ENCODE results near the gene SKP1. TPM values are rescaled to one million over a fixed set of nuclear protein-coding genes. Genes with fewer than 3 reads are reported as not detected.

The SKP1 gene
- total and polyA plus RNA-seq, 5 donors, result 459 to 698 (median 505) TPM

DNA sequence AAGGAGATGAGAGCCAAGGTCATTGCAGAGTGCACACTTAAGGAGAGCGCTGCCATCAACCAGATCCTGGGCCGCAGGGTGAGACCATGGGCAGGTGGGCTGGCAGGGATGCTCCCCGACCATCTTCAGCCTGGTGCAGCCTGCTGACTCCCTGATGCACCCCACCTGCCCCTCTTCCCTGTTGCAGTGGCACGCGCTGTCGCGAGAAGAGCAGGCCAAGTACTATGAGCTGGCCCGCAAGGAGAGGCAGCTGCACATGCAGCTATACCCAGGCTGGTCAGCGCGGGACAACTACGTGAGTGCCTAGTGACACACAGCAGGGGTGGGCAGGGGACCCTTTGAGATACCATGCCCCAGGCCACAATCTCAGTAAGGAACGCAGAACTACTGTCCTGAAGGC is 33.9 kb downstream of the SKP1 start:
- ATAC-seq (no peak), DNase-seq (no peak)

GRCh38 chr5:134142052-134142451 is 34.7 kb downstream of the SKP1 start:
- no peaks in the 10 kb centered on the region for H3K27me3 ChIP-seq (ENCODE audit: control insufficient read depth, insufficient read depth)
- H3K27ac ChIP-seq (ENCODE audit: low read length), result no peak overlapping the region
- H3K4me3 ChIP-seq (ENCODE audit: low read length), result no peak overlapping the region
- ATAC-seq (no peak), DNase-seq (peak in 1 of 3 donors; percentile 7)
- intact Hi-C loops (cut with DNase I), result loop anchor here (5.0 to 10.0 kb wide), 2 partner anchors 40 to 97 kb away; no protein-coding TSS in a partner anchor
- H3K4me1 ChIP-seq (ENCODE audit: control insufficient read depth, insufficient read depth, low read length), result peaks cover 3% of the 10 kb centered on the region
- WGBS, result 86% methylated on average over 5 of the region's 5 CpGs
- no peaks in the 10 kb centered on the region for H3K9me3 ChIP-seq (ENCODE audit: control insufficient read depth, low read length)

More for the DNA sequence above, 33.9 kb downstream of the SKP1 start:
- peaks cover 5% of the 10 kb centered on the region for H3K4me1 ChIP-seq (ENCODE audit: control insufficient read depth, insufficient read depth, low read length)
- intact Hi-C loops (cut with DNase I), result loop anchor here (5.0 to 10.0 kb wide), 2 partner anchors 41 to 98 kb away; no protein-coding TSS in a partner anchor
- WGBS, result 93% methylated on average over 12 of the region's 12 CpGs
- H3K4me3 ChIP-seq (ENCODE audit: low read length), result no peak overlapping the region
- no peaks in the 10 kb centered on the region for H3K27me3 ChIP-seq (ENCODE audit: control insufficient read depth, insufficient read depth)
- H3K27ac ChIP-seq (ENCODE audit: low read length), result no peak overlapping the region
- H3K9me3 ChIP-seq (ENCODE audit: control insufficient read depth, low read length), result no peaks in the 10 kb centered on the region

DNA sequence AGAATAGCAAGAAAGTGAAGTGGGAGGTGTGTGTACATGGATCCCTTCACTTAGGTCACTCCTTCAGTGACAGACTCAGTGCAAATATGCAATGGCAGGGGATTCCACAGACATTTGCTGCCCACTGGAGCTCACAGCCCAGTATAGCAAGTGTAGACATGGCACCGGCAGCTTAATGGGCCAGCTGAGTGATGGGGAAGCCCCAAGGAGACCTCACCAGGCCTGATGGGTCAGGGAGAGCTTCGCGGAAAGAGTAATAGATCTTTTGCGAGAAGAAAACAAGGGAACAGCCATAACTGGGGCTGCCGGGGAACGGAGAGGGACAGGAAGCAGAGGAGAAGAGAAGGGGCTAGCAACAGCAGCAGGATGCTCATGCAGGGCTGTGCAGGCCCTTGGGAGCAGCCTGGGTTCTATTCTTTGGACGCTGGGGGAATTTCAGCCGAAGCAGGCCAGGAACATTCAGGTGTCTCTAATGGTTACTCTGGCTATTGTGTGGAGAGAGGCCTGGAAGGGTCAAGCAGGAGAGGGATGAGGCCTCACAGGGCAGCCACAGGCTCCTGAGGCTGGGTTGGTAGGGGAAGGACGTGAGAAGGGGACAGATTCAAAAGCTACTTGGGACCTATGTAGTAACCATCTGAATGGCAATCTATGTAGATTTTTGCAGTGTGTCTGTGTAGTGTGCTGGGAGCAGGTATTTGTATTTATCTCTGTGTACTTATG is 35.3 kb downstream of the SKP1 start:
- no peak overlapping the region for H3K27ac ChIP-seq (ENCODE audit: low read length)
- DNase-seq, result peak in 1 of 3 donors; percentile 18
- WGBS, result 73% methylated on average over 9 of the region's 9 CpGs
- peaks cover 2% of the 10 kb centered on the region for H3K4me1 ChIP-seq (ENCODE audit: control insufficient read depth, insufficient read depth, low read length)
- no peak for ATAC-seq
- H3K9me3 ChIP-seq (ENCODE audit: control insufficient read depth, low read length), result no peaks in the 10 kb centered on the region
- intact Hi-C loops (cut with DNase I), result loop anchor here (5.0 to 10.0 kb wide), 2 partner anchors 39 to 97 kb away; no protein-coding TSS in a partner anchor
- H3K4me3 ChIP-seq (ENCODE audit: low read length), result no peak overlapping the region
- H3K27me3 ChIP-seq (ENCODE audit: control insufficient read depth, insufficient read depth), result no peaks in the 10 kb centered on the region

DNA sequence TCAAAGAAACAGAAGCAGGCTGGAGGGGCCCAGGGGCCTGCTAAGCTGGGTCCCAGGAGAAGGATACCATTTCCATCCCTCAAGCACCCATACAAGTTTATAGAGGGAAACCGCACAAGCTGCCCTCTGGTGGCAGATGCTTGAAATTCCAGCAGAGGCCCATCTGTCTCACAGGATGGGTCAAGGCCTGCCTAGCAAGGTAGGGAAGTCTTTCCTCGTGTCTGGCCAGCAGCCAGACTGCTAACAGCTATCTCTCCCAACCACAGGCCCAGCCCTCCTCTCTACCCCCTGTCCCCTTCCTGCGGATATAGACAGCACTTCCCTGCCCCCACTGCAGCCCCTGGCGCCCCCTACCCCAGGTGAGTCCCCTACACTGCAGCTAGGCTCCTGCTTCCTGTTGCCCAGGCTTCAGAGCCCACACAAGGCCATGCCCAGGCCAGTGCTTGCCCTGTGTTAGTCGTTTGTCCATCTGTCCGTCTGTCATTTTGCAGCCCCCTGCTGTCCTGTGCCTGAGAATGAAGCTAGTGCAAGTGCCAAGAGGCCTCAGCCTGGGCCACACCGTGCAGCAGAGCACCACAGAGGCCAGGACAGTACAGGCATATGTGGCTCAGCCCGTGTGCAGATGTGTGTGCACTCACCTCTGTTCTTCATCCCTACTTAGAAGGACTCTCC is 36.1 kb downstream of the SKP1 start:
- peak; percentile 57 to 83 (median 76) for DNase-seq
- intact Hi-C loops (cut with DNase I), result loop anchor here (5.0 to 10.0 kb wide), 2 partner anchors 38 to 96 kb away; no protein-coding TSS in a partner anchor

DNA sequence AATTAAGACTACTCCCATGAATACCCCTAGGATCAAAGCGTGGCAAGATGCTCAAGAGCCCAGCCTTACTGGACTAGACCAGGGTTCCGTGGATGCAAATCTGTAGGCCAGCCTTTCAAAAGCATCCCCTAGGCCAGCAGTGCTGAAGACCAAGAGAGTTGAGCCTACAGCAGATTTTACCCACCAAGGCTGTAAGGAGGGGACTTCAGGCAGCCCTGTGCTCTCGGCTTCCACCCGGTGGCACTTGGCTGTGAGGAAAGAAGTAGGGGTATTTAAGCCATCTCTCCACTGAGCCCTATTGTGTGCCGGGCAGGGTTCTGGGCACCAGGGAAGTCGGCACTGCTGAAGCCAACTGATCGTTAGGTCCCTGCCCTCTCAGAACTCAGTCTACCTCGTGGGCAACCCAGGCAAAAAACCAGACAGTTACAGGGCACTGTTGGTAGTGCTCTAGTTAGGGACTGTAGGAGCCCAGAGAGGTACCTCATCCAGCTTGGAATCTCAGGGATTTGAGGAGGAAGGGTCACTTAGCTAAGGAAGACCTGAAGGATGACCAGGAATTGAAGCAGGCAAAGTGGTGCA is 36.8 kb downstream of the SKP1 start:
- intact Hi-C loops (cut with DNase I), result loop anchor here (5.0 to 10.0 kb wide), 3 partner anchors 38 to 98 kb away; no protein-coding TSS in a partner anchor
- H3K27me3 ChIP-seq (ENCODE audit: control insufficient read depth, insufficient read depth), result no peaks in the 10 kb centered on the region
- ATAC-seq, result no peak
- H3K9me3 ChIP-seq (ENCODE audit: control insufficient read depth, low read length), result no peaks in the 10 kb centered on the region
- 93% methylated on average over 8 of the region's 8 CpGs for WGBS
- H3K4me3 ChIP-seq (ENCODE audit: low read length), result no peak overlapping the region
- peaks cover 2% of the 10 kb centered on the region for H3K4me1 ChIP-seq (ENCODE audit: control insufficient read depth, insufficient read depth, low read length)
- peak in 1 of 3 donors; percentile 8 for DNase-seq
- no peak overlapping the region for H3K27ac ChIP-seq (ENCODE audit: low read length)

More for the DNA sequence above, 36.1 kb downstream of the SKP1 start:
- no peak overlapping the region for H3K4me3 ChIP-seq (ENCODE audit: low read length)
- peaks cover 2% of the 10 kb centered on the region for H3K4me1 ChIP-seq (ENCODE audit: control insufficient read depth, insufficient read depth, low read length)
- WGBS, result 25% methylated on average over 8 of the region's 8 CpGs
- H3K27me3 ChIP-seq (ENCODE audit: control insufficient read depth, insufficient read depth), result no peaks in the 10 kb centered on the region
- H3K9me3 ChIP-seq (ENCODE audit: control insufficient read depth, low read length), result no peaks in the 10 kb centered on the region
- peak; percentile 55 to 66 for ATAC-seq
- H3K27ac ChIP-seq (ENCODE audit: low read length), result no peak overlapping the region

- DNase-seq (peak in 2 of 3 donors; percentile 41 to 51), ATAC-seq (no peak)
- intact Hi-C loops (cut with DNase I), result loop anchor here in 1 of 4 donors (5.0 kb wide), 1 partner anchor 97 kb away; no protein-coding TSS in a partner anchor
- Histone ChIP-seq H3K27ac (ENCODE audit: low read length) (no peak overlapping the region), H3K9me3 (ENCODE audit: control insufficient read depth, low read length) (no peaks in the 10 kb centered on the region), H3K4me1 (ENCODE audit: control insufficient read depth, insufficient read depth, low read length) (peaks cover 2% of the 10 kb centered on the region), H3K27me3 (ENCODE audit: control insufficient read depth, insufficient read depth) (no peaks in the 10 kb centered on the region), H3K4me3 (ENCODE audit: low read length) (no peak overlapping the region)
- WGBS, result 78% methylated on average over 4 of the region's 4 CpGs
Observed at GRCh38 chr5:134139377-134139851, 37.3 kb downstream of the SKP1 start.

- ATAC-seq, result no peak
- Histone ChIP-seq H3K9me3 (ENCODE audit: control insufficient read depth, low read length) (no peaks in the 10 kb centered on the region), H3K4me1 (ENCODE audit: control insufficient read depth, insufficient read depth, low read length) (peaks cover 2% of the 10 kb centered on the region), H3K27ac (ENCODE audit: low read length) (no peak overlapping the region), H3K27me3 (ENCODE audit: control insufficient read depth, insufficient read depth) (no peaks in the 10 kb centered on the region), H3K4me3 (ENCODE audit: low read length) (no peak overlapping the region)
- intact Hi-C loops (cut with DNase I), result loop anchor here in 1 of 4 donors (5.0 kb wide), 1 partner anchor 96 kb away; no protein-coding TSS in a partner anchor
- 92% methylated on average over 3 of the region's 3 CpGs for WGBS
- peak in 1 of 3 donors; percentile 24 for DNase-seq
Observed at GRCh38 chr5:134138416-134139376, 38.1 kb downstream of the SKP1 start.

- peak in 1 of 3 donors; percentile 12 for DNase-seq
- Histone ChIP-seq H3K27ac (ENCODE audit: low read length) (no peak overlapping the region), H3K27me3 (ENCODE audit: control insufficient read depth, insufficient read depth) (no peaks in the 10 kb centered on the region), H3K9me3 (ENCODE audit: control insufficient read depth, low read length) (no peaks in the 10 kb centered on the region), H3K4me3 (ENCODE audit: low read length) (no peak overlapping the region), H3K4me1 (ENCODE audit: control insufficient read depth, insufficient read depth, low read length) (peaks cover 2% of the 10 kb centered on the region)
- no peak for ATAC-seq
- intact Hi-C loops (cut with DNase I), result loop anchor here in 1 of 4 donors (5.0 kb wide), 1 partner anchor 94 kb away; no protein-coding TSS in a partner anchor
- whole genome bisulfite sequencing, result 76% methylated on average over 7 of the region's 7 CpGs
Observed at GRCh38 chr5:134136771-134137170, 40.0 kb downstream of the SKP1 start.

GRCh38 chr5:134136221-134136631 is 40.5 kb downstream of the SKP1 start:
- intact Hi-C loops (cut with DNase I), result loop anchor here in 1 of 4 donors (5.0 kb wide), 1 partner anchor 94 kb away; no protein-coding TSS in a partner anchor
- WGBS, result 81% methylated on average over 2 of the region's 2 CpGs
- H3K27me3 ChIP-seq (ENCODE audit: control insufficient read depth, insufficient read depth), result no peaks in the 10 kb centered on the region
- peak in 1 of 3 donors; percentile 16 for DNase-seq
- no peak overlapping the region for H3K4me3 ChIP-seq (ENCODE audit: low read length)
- no peak for ATAC-seq
- no peak overlapping the region for H3K27ac ChIP-seq (ENCODE audit: low read length)
- no peaks in the 10 kb centered on the region for H3K9me3 ChIP-seq (ENCODE audit: control insufficient read depth, low read length)
- H3K4me1 ChIP-seq (ENCODE audit: control insufficient read depth, insufficient read depth, low read length), result peaks cover 2% of the 10 kb centered on the region
